HFF-Myc (cell line): ENCODE results near the gene MRPS18B.

Experiments
- DNase-seq: peaks from one replicate; pipeline ENCODE4 v3.0.0-alpha.2; 2011; ENCODE audit warnings: low read depth; ENCODE audit errors: extremely low read depth
- H3K4me3 ChIP-seq: replicated peaks from 2 replicates; pipeline ENCODE4 v1.5.1; 2011; ENCODE audit warnings: low read depth, mild to moderate bottlenecking, control low read depth, low read length
- CTCF ChIP-seq: IDR thresholded peaks from 2 replicates; pipeline ENCODE4 v1.5.1; 2012; ENCODE audit warnings: mild to moderate bottlenecking, low read depth, low read length, control low read depth; ENCODE audit errors: missing control alignments

MRPS18B gene

GRCh38 chr6:30601815-30602641 lies 15.6 kb upstream of the MRPS18B start:
- no peak for DNase-seq
- no peak overlapping the region for H3K4me3 ChIP-seq
- TF ChIP-seq CTCF, result no peak

GRCh38 chr6:30603961-30604360 lies 13.7 kb upstream of the MRPS18B start:
- TF ChIP-seq CTCF, result no peak
- H3K4me3 ChIP-seq, result no peak overlapping the region
- DNase-seq, result no peak

- no peak overlapping the region for H3K4me3 ChIP-seq
- TF ChIP-seq CTCF, result no peak
- DNase-seq, result no peak
These were observed 7.6 kb upstream of the MRPS18B start for GRCh38 chr6:30610065-30610464.

GRCh38 chr6:30611150-30611855 lies 6.3 kb upstream of the MRPS18B start:
- no peak for DNase-seq
- no peak overlapping the region for H3K4me3 ChIP-seq
- no peak for TF ChIP-seq CTCF

GRCh38 chr6:30611856-30612194 lies 5.8 kb upstream of the MRPS18B start:
- no peak for TF ChIP-seq CTCF
- no peak for DNase-seq
- H3K4me3 ChIP-seq, result no peak overlapping the region

- H3K4me3 ChIP-seq, result no peak overlapping the region
- DNase-seq, result no peak
- TF ChIP-seq CTCF, result peak; percentile 21
These were observed 5.4 kb upstream of the MRPS18B start for GRCh38 chr6:30612213-30612612.
